Measurements from ENCODE around the gene GNAS-AS1. TPM values are rescaled to one million over a fixed set of nuclear protein-coding genes. Genes with fewer than 3 reads are reported as not detected.

GNAS-AS1 gene
- total RNA-seq, 1 experiment from 2014 or later = 6.8 TPM

- ChIA-PET POLR2A (ENCODE audit: unreplicated experiment) (no interaction called here), CTCF (no interaction called here)
- H3K36me3 ChIP-seq (ENCODE audit: low read depth) = no peaks in the 10 kb centered on the region
- peaks cover 39% of the 10 kb centered on the region; the same call in 1 of the 2 replicates for H3K27me3 ChIP-seq (ENCODE audit: insufficient read depth, low read depth)
- no peak overlapping the region for H3K4me3 ChIP-seq
- no peak overlapping the region for H3K4me2 ChIP-seq
- H2AFZ ChIP-seq = no peak overlapping the region
- no peaks in the 10 kb centered on the region for H3K9me3 ChIP-seq (ENCODE audit: insufficient read depth, low read depth)
- TF ChIP-seq EZH2 (IDR thresholded peaks at IDR 0.05; ENCODE audit: low read depth) = no peak
- TF ChIP-seq CTCF (conservative IDR thresholded peaks at IDR 0.05) = no peak
- no peaks in the 10 kb centered on the region for H4K20me1 ChIP-seq (ENCODE audit: insufficient read depth)
- no peaks in the 10 kb centered on the region for H3F3A ChIP-seq (ENCODE audit: insufficient read depth, low read depth)
- no peak overlapping the region for H3K27ac ChIP-seq
- no peak for DNase-seq
- BruUV-seq (replicated peaks) = no TSS peak
- intact Hi-C loops (cut with micrococcal nuclease; ENCODE audit: unreplicated experiment) = no loop called here
- H3K79me2 ChIP-seq (ENCODE audit: low read depth) = no peaks in the 10 kb centered on the region
- no peaks in the 10 kb centered on the region for H3K9me2 ChIP-seq (ENCODE audit: insufficient read depth)
- H3K4me1 ChIP-seq (replicated peaks; ENCODE audit: insufficient read depth) = no peaks in the 10 kb centered on the region
These were observed 24.4 kb downstream of the GNAS-AS1 start for GRCh38 chr20:58826271-58826670.

GRCh38 chr20:58825450-58825849 is 25.3 kb downstream of the GNAS-AS1 start:
- H3K4me2 ChIP-seq = no peak overlapping the region
- no TSS peak for BruUV-seq (replicated peaks)
- CTCF ChIA-PET = no interaction called here

GRCh38 chr20:58824843-58825242 is 25.9 kb downstream of the GNAS-AS1 start:
- intact Hi-C loops (cut with micrococcal nuclease; ENCODE audit: unreplicated experiment) = no loop called here
- Histone ChIP-seq H3K4me1 (replicated peaks; ENCODE audit: insufficient read depth) (no peaks in the 10 kb centered on the region), H3K9me2 (ENCODE audit: insufficient read depth) (no peaks in the 10 kb centered on the region), H4K20me1 (ENCODE audit: insufficient read depth) (no peaks in the 10 kb centered on the region), H3F3A (ENCODE audit: insufficient read depth, low read depth) (no peaks in the 10 kb centered on the region), H3K9me3 (ENCODE audit: insufficient read depth, low read depth) (no peaks in the 10 kb centered on the region), H3K79me2 (ENCODE audit: low read depth) (no peaks in the 10 kb centered on the region), H3K36me3 (ENCODE audit: low read depth) (no peaks in the 10 kb centered on the region), H3K4me3 (no peak overlapping the region), H2AFZ (no peak overlapping the region), H3K4me2 (no peak overlapping the region), H3K27ac (no peak overlapping the region), H3K27me3 (ENCODE audit: insufficient read depth, low read depth) (peaks cover 32% of the 10 kb centered on the region; the same call in 1 of the 2 replicates)
- ChIA-PET POLR2A (ENCODE audit: unreplicated experiment) (no interaction called here), CTCF (no interaction called here)
- no TSS peak for BruUV-seq (replicated peaks)
- TF ChIP-seq CTCF (conservative IDR thresholded peaks at IDR 0.05) (no peak), EZH2 (IDR thresholded peaks at IDR 0.05; ENCODE audit: low read depth) (no peak)
- DNase-seq = no peak

More at GRCh38 chr20:58825450-58825849, 25.3 kb downstream of the GNAS-AS1 start:
- H3K9me3 ChIP-seq (ENCODE audit: insufficient read depth, low read depth) = no peaks in the 10 kb centered on the region
- no peaks in the 10 kb centered on the region for H3K4me1 ChIP-seq (replicated peaks; ENCODE audit: insufficient read depth)
- TF ChIP-seq CTCF (conservative IDR thresholded peaks at IDR 0.05) (no peak), EZH2 (IDR thresholded peaks at IDR 0.05; ENCODE audit: low read depth) (no peak)
- no peak overlapping the region for H3K4me3 ChIP-seq
- intact Hi-C loops (cut with micrococcal nuclease; ENCODE audit: unreplicated experiment) = no loop called here
- POLR2A ChIA-PET (ENCODE audit: unreplicated experiment) = no interaction called here
- no peaks in the 10 kb centered on the region for H3K79me2 ChIP-seq (ENCODE audit: low read depth)
- no peak overlapping the region for H3K27ac ChIP-seq
- H4K20me1 ChIP-seq (ENCODE audit: insufficient read depth) = no peaks in the 10 kb centered on the region
- H3K9me2 ChIP-seq (ENCODE audit: insufficient read depth) = no peaks in the 10 kb centered on the region
- no peaks in the 10 kb centered on the region for H3K36me3 ChIP-seq (ENCODE audit: low read depth)
- no peak overlapping the region for H2AFZ ChIP-seq
- H3F3A ChIP-seq (ENCODE audit: insufficient read depth, low read depth) = no peaks in the 10 kb centered on the region
- DNase-seq = no peak
- peaks cover 32% of the 10 kb centered on the region; the same call in 1 of the 2 replicates for H3K27me3 ChIP-seq (ENCODE audit: insufficient read depth, low read depth)
